HG03460 (cell line): Measurements from ENCODE around the gene SERPINA5.
"Not testable (repeated sequence)": the region's sequence is repeated elsewhere in the genome, so short reads cannot be mapped to it uniquely, and the experiment has no call there.

Source experiments
- ATAC-seq: cut with Tn5 transposase; IDR thresholded peaks from one replicate; pipeline ENCODE4 v1.9.1; 2021; ENCODE audit not compliant: unreplicated experiment

SERPINA5 gene

GRCh38 chr14:94573475-94574277, 7.5 kb upstream of the SERPINA5 start:
- no peak for ATAC-seq

GRCh38 chr14:94574336-94574735, 6.9 kb upstream of the SERPINA5 start:
- no peak for ATAC-seq

- no peak for ATAC-seq
Observed at GRCh38 chr14:94575730-94576585, 5.3 kb upstream of the SERPINA5 start.

GRCh38 chr14:94577472-94577871, 3.8 kb upstream of the SERPINA5 start:
- ATAC-seq = not testable (repeated sequence)

GRCh38 chr14:94578712-94579111, 2.5 kb upstream of the SERPINA5 start:
- no peak for ATAC-seq

- ATAC-seq = no peak
Observed at GRCh38 chr14:94582199-94582750, 1.0 kb downstream of the SERPINA5 start.

- no peak for ATAC-seq
Observed at GRCh38 chr14:94582851-94583250, 1.6 kb downstream of the SERPINA5 start.

GRCh38 chr14:94583557-94583956, 2.3 kb downstream of the SERPINA5 start:
- no peak for ATAC-seq

GRCh38 chr14:94584591-94585280, 3.5 kb downstream of the SERPINA5 start:
- ATAC-seq = no peak

- no peak for ATAC-seq
Observed at GRCh38 chr14:94586635-94587034, 5.4 kb downstream of the SERPINA5 start.

- no peak for ATAC-seq
Observed at GRCh38 chr14:94588311-94588710, 7.1 kb downstream of the SERPINA5 start.

GRCh38 chr14:94591073-94591472, 9.8 kb downstream of the SERPINA5 start:
- ATAC-seq = no peak

GRCh38 chr14:94591871-94592270, 10.6 kb downstream of the SERPINA5 start:
- ATAC-seq = no peak

- ATAC-seq = no peak
Observed at GRCh38 chr14:94592457-94592856, 11.2 kb downstream of the SERPINA5 start.

- no peak for ATAC-seq
Observed at GRCh38 chr14:94593376-94593748, 12.1 kb downstream of the SERPINA5 start.

- no peak for ATAC-seq
Observed at GRCh38 chr14:94593749-94594431, 12.7 kb downstream of the SERPINA5 start.

GRCh38 chr14:94594441-94594840, 13.2 kb downstream of the SERPINA5 start:
- ATAC-seq = no peak

- no peak for ATAC-seq
Observed at GRCh38 chr14:94595912-94596311, 14.7 kb downstream of the SERPINA5 start.

- ATAC-seq = no peak
Observed at GRCh38 chr14:94596361-94596760, 15.1 kb downstream of the SERPINA5 start.

- ATAC-seq = no peak
Observed at GRCh38 chr14:94597788-94598187, 16.6 kb downstream of the SERPINA5 start.

- ATAC-seq = no peak
Observed at GRCh38 chr14:94598506-94598815, 17.2 kb downstream of the SERPINA5 start.
